B cell (primary cell): ENCODE data around the gene RCOR3. TPM values are rescaled to one million over a fixed set of nuclear protein-coding genes. Genes with fewer than 3 reads are reported as not detected.

ENCODE experiments used
- ATAC-seq: fragments of 200-7000 bp; cut with Tn5 transposase; one replicate; pipeline ENCODE4 v1.10.0; 2021; ENCODE audit warnings: low read depth, mild to moderate bottlenecking, moderate number of reproducible peaks, moderate library complexity
- CTCF ChIA-PET: fragments of 350-600 bp; sonication (Branson Sonifier 250); formaldehyde crosslinking; loops from one replicate; lab custom pipeline; 2021; ENCODE audit warnings: antibody characterized with exemption, inconsistent platforms; lab: Charles Lee
- POLR2A ChIA-PET: fragments of 350-600 bp; sonication (Branson Sonifier 250); formaldehyde crosslinking; loops from one replicate; lab custom pipeline; 2021; ENCODE audit warnings: antibody characterized with exemption; lab: Charles Lee
- DNase-seq: peaks from one replicate; pipeline ENCODE4 v3.0.0; 2013
- H2AFZ ChIP-seq: 2 replicates; pipeline ENCODE4 v1.6.1; 2012; ENCODE audit warnings: mild to moderate bottlenecking, low read depth, low read length; ENCODE audit not compliant: insufficient read depth, poor library complexity, severe bottlenecking
- H3K27ac ChIP-seq, 2 donors: 1 replicate in 1 of 2; 2 replicates in 1 of 2; pipeline ENCODE4 v1.5.1; 2012 to 2013; ENCODE audit warnings: low read length in 2 of 2, mild to moderate bottlenecking in 2 of 2, moderate library complexity in 1 of 2
- H3K27me3 ChIP-seq, 4 experiments: fragments of 200-600 bp in 1 of 4; sonication (generic) in 1 of 4; replicated peaks in 1 of 4; 1 replicate in 2 of 4; 2 replicates in 2 of 4; pipeline versions ENCODE4 v1.6.1 to v1.7.0; 2013 to 2016; ENCODE audit warnings: low read length in 3 of 4, mild to moderate bottlenecking in 2 of 4, mixed read lengths in 1 of 4, moderate library complexity in 1 of 4; ENCODE audit not compliant: insufficient read depth in 4 of 4, control insufficient read depth in 3 of 4; ENCODE audit errors: control extremely low read depth in 1 of 4
- H3K36me3 ChIP-seq, 2 experiments: replicated peaks in 1 of 2; 1 replicate in 1 of 2; 2 replicates in 1 of 2; pipeline versions ENCODE4 v1.6.1 to v1.7.1; 2013; ENCODE audit warnings: low read length in 1 of 2; ENCODE audit not compliant: insufficient read depth in 2 of 2, control insufficient read depth in 1 of 2; ENCODE audit errors: control extremely low read depth in 1 of 2, extremely low read depth in 1 of 2
- H3K4me1 ChIP-seq, 2 donors: fragments of 200-600 bp in 1 of 2; sonication (generic) in 1 of 2; 1 replicate in 1 of 2; 2 replicates in 1 of 2; pipeline versions ENCODE4 v1.5.1 to v1.6.1; 2013 to 2017; ENCODE audit warnings: low read length in 2 of 2; ENCODE audit not compliant: control insufficient read depth in 2 of 2, insufficient read depth in 2 of 2
- H3K4me2 ChIP-seq: replicated peaks from 2 replicates; pipeline ENCODE3; 2012; ENCODE audit warnings: mild to moderate bottlenecking, low read depth, low read length; ENCODE audit not compliant: poor library complexity, severe bottlenecking
- H3K4me3 ChIP-seq, 5 experiments: fragments of 200-600 bp in 1 of 5; sonication (generic) in 1 of 5; 1 replicate in 3 of 5; 2 replicates in 2 of 5; pipeline versions ENCODE4 v1.5.1 to v1.7.0; 2011 to 2016; ENCODE audit warnings: low read length in 4 of 5, mild to moderate bottlenecking in 4 of 5, low read depth in 2 of 5, control low read depth in 1 of 5, moderate library complexity in 1 of 5; ENCODE audit not compliant: insufficient read depth in 1 of 5; ENCODE audit errors: control extremely low read depth in 1 of 5, extremely low read depth in 1 of 5
- H3K79me2 ChIP-seq: fragments of 200-600 bp; sonication (generic); one replicate; pipeline ENCODE4 v1.6.0; 2016; ENCODE audit warnings: low read length; ENCODE audit not compliant: control insufficient read depth, insufficient read depth
- H3K9ac ChIP-seq: fragments of 200-600 bp; sonication (generic); 2 replicates; pipeline ENCODE4 v1.6.1; 2017; ENCODE audit warnings: mild to moderate bottlenecking, low read length, moderate library complexity
- H3K9me3 ChIP-seq, 3 donors: one replicate each; pipeline versions ENCODE4 v1.6.1 to v1.7.1; 2013; ENCODE audit warnings: low read length in 2 of 3; ENCODE audit not compliant: control insufficient read depth in 2 of 3, insufficient read depth in 1 of 3; ENCODE audit errors: control extremely low read depth in 1 of 3
- H4K20me1 ChIP-seq: 2 replicates; pipeline ENCODE4 v1.6.0; 2012; ENCODE audit warnings: mild to moderate bottlenecking, low read length; ENCODE audit not compliant: insufficient read depth, control insufficient read depth, poor library complexity, severe bottlenecking
- H3K27ac Mint-ChIP-seq: one replicate; pipeline ENCODE4 v1.8.0; 2021; ENCODE audit warnings: mixed read lengths
- H3K27me3 Mint-ChIP-seq: one replicate; pipeline ENCODE4 v1.8.0; 2021; ENCODE audit warnings: mixed read lengths
- H3K4me1 Mint-ChIP-seq: one replicate; pipeline ENCODE4 v1.8.0; 2021; ENCODE audit warnings: mixed read lengths
- H3K4me3 Mint-ChIP-seq: one replicate; pipeline ENCODE4 v1.8.0; 2021; ENCODE audit warnings: mixed read lengths
- H3K9me3 Mint-ChIP-seq: one replicate; pipeline ENCODE4 v1.8.0; 2022; ENCODE audit warnings: mixed read lengths; ENCODE audit not compliant: insufficient read depth
- CTCF ChIP-seq: fragments of 200-600 bp; IDR thresholded peaks from one replicate; pipeline ENCODE4 v1.8.0; 2022; ENCODE audit warnings: antibody characterized with exemption, mild to moderate bottlenecking
- EZH2 ChIP-seq: IDR thresholded peaks from 2 replicates; pipeline ENCODE4 v1.6.1; 2012; ENCODE audit warnings: borderline replicate concordance, low read depth, mild to moderate bottlenecking, moderate library complexity, low read length; ENCODE audit not compliant: insufficient read depth, poor library complexity, severe bottlenecking
- WGBS: methylation state at CpG from one replicate; pipeline ENCODE4 v1.1.5; 2013; ENCODE audit warnings: missing lambda C conversion rate; ENCODE audit not compliant: insufficient coverage; 5-methylcytosine and 5-hydroxymethylcytosine counted together
- intact Hi-C: fragments of 100-400 bp; cut with micrococcal nuclease; formaldehyde crosslinking; loops from one replicate; pipeline ENCODE4 v1.10.0; 2022
- polyA plus RNA-seq: library from polyadenylated mRNA; depleted of rRNA; stranded (reverse); fragments of >200 nt; gene quantifications from 2 replicates; pipeline ENCODE4 v1.2.3, GENCODE V29; 2012
- total RNA-seq, 2 donors: library from RNA; stranded (reverse); fragments of 120-200 nt in 1 of 2; gene quantifications; 1 replicate in 1 of 2; 2 replicates in 1 of 2; pipeline versions ENCODE4 v1.2.3 to v1.2.4, GENCODE V29; 2013 to 2022

The RCOR3 gene
- total and polyA plus RNA-seq, 2 donors (not counting 1 experiment from before 2014, with no cell fraction given): 42.7 to 120 TPM

GRCh38 chr1:211340622-211341507 is 81.7 kb downstream of the RCOR3 start:
- Histone ChIP-seq H3K4me1 (peaks cover 91 to 94% of the 10 kb centered on the region in 2 donors), H3K27ac (peak overlapping the region; percentile 11 to 73), H3K27me3 (no peaks in the 10 kb centered on the region), H3K79me2 (peaks cover 100% of the 10 kb centered on the region), H3K9ac (peak overlapping the region; percentile 16), H3K4me3 (no peak overlapping the region), H4K20me1 (peaks cover 80% of the 10 kb centered on the region), H3K4me2 (peak overlapping the region; percentile 40), H3K36me3 (peaks cover 0 to 45% of the 10 kb centered on the region in 2 experiments), H3K9me3 (no peaks in the 10 kb centered on the region), H2AFZ (no peak overlapping the region)
- H3K27me3 Mint-ChIP-seq: no peaks in the 10 kb centered on the region
- H3K4me1 Mint-ChIP-seq: peaks cover 89% of the 10 kb centered on the region
- no peak for DNase-seq
- ChIA-PET CTCF (interaction anchor here (0.9 to 18.7 kb wide), 5 partner anchors 10 to 174 kb away, joined by 3 to 333 read pairs (median 5); partner anchors contain the start of gene TRAF5), POLR2A (no interaction called here)
- intact Hi-C loops: no loop called here
- no peaks in the 10 kb centered on the region for H3K9me3 Mint-ChIP-seq
- 100% methylated on average over 4 of the region's 10 CpGs for WGBS
- peak overlapping the region; percentile 77 for H3K27ac Mint-ChIP-seq
- TF ChIP-seq EZH2 (no peak), CTCF (no peak)
- no peak for ATAC-seq
- H3K4me3 Mint-ChIP-seq: peak overlapping the region; percentile 2

- H3K9me3 Mint-ChIP-seq: no peaks in the 10 kb centered on the region
- H3K27me3 Mint-ChIP-seq: no peaks in the 10 kb centered on the region
- intact Hi-C loops: no loop called here
- peak overlapping the region; percentile 77 for H3K27ac Mint-ChIP-seq
- Histone ChIP-seq H3K4me1 (peaks cover 88 to 94% of the 10 kb centered on the region in 2 donors), H4K20me1 (peaks cover 91% of the 10 kb centered on the region), H3K9ac (no peak overlapping the region), H3K27ac (peak overlapping the region in 1 of 2 donors; percentile 73), H3K79me2 (peaks cover 100% of the 10 kb centered on the region), H3K4me3 (no peak overlapping the region), H3K9me3 (no peaks in the 10 kb centered on the region), H3K36me3 (peaks cover 0 to 52% of the 10 kb centered on the region in 2 experiments), H3K27me3 (no peaks in the 10 kb centered on the region), H2AFZ (no peak overlapping the region), H3K4me2 (peak overlapping the region; percentile 40)
- no peak overlapping the region for H3K4me3 Mint-ChIP-seq
- ATAC-seq (no peak), DNase-seq (no peak)
- TF ChIP-seq EZH2 (no peak), CTCF (no peak)
- CTCF ChIA-PET: interaction anchor here (0.9 to 18.7 kb wide), 4 partner anchors 12 to 173 kb away, joined by 3 to 333 read pairs (median 4); partner anchors contain the start of gene TRAF5
- WGBS: no CpG with 5 or more reads among the region's 1 CpG
- POLR2A ChIA-PET: no interaction called here
- H3K4me1 Mint-ChIP-seq: peaks cover 89% of the 10 kb centered on the region
These were observed 82.8 kb downstream of the RCOR3 start for GRCh38 chr1:211341999-211342398.
